ENCODE measurements around the gene ITGA5. TPM values are rescaled to one million over a fixed set of nuclear protein-coding genes. Genes with fewer than 3 reads are reported as not detected.

ITGA5 gene
- total RNA-seq, 1 donor from 2014 or later = 100 TPM

DNA sequence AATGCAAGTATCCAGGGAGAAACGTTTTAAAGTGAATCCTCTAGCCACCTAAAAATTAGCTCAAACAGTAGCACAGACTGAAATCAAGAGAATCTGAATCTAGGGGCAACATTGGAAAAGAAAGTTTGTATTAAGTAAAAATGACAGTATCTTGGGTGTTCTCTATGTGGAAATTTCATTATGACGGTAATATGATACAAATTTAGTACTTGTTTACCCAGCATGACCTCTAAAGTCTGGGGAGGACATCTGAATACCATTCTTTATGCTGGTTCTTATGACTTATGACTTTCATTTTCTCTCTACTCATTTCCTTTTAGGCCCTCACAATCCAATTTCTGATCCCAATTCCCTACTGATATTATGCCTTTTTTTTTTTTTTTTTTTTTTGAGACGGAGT lies 40.3 kb upstream of the ITGA5 start:
- no peak for DNase-seq (ENCODE audit: extremely low spot score, unreplicated experiment)
- Mint-ChIP-seq H3K9me3 (ENCODE audit: unreplicated experiment) (no peaks in the 10 kb centered on the region), H3K4me1 (ENCODE audit: unreplicated experiment) (peaks cover 5% of the 10 kb centered on the region), H3K27ac (ENCODE audit: unreplicated experiment) (no peak overlapping the region), H3K27me3 (ENCODE audit: unreplicated experiment) (peaks cover 78% of the 10 kb centered on the region), H3K4me3 (ENCODE audit: unreplicated experiment) (no peak overlapping the region), H3K36me3 (ENCODE audit: unreplicated experiment) (no peaks in the 10 kb centered on the region)
- TF ChIP-seq, protein P1, sequence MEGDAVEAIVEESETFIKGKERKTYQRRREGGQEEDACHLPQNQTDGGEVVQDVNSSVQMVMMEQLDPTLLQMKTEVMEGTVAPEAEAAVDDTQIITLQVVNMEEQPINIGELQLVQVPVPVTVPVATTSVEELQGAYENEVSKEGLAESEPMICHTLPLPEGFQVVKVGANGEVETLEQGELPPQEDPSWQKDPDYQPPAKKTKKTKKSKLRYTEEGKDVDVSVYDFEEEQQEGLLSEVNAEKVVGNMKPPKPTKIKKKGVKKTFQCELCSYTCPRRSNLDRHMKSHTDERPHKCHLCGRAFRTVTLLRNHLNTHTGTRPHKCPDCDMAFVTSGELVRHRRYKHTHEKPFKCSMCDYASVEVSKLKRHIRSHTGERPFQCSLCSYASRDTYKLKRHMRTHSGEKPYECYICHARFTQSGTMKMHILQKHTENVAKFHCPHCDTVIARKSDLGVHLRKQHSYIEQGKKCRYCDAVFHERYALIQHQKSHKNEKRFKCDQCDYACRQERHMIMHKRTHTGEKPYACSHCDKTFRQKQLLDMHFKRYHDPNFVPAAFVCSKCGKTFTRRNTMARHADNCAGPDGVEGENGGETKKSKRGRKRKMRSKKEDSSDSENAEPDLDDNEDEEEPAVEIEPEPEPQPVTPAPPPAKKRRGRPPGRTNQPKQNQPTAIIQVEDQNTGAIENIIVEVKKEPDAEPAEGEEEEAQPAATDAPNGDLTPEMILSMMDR (IDR thresholded peaks at IDR 0.05) = no peak

DNA sequence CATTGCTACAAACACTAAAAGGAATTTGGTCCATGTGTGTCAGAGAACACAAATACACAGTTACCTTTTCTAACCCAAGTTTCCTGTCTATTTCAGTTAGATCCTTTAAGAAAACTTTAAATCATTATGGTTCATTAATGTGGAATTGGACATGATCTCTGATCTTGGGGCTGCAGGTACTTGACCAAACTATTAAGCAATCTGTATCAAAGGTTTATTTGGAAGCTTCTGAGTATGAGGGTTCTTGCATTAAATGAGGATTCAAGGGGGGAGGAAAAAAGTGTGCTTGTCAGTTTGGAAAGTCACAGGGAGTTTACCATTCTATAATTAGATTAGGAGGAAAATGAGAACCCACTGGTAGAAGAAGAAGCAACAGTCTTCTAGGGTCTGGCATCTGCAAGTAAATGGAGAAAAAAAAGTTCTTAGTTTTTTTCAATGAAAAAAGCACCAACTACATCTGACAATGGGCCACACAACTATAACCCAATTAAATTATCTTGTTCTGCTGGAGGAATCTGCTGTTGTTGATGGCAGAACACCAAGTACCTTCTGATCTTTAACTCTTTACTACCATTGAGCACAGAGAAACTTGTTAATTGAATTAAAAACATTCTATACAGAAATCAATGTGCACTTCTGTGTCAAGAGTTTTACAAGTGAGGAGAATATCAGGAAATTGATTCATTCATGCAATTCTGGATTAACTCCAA lies 36.8 kb upstream of the ITGA5 start:
- Mint-ChIP-seq H3K27me3 (ENCODE audit: unreplicated experiment) (peaks cover 61% of the 10 kb centered on the region), H3K9me3 (ENCODE audit: unreplicated experiment) (no peaks in the 10 kb centered on the region), H3K36me3 (ENCODE audit: unreplicated experiment) (no peaks in the 10 kb centered on the region), H3K4me1 (ENCODE audit: unreplicated experiment) (peaks cover 5% of the 10 kb centered on the region), H3K4me3 (ENCODE audit: unreplicated experiment) (no peak overlapping the region), H3K27ac (ENCODE audit: unreplicated experiment) (no peak overlapping the region)
- TF ChIP-seq, protein P1 (IDR thresholded peaks at IDR 0.05) = no peak
- no peak for DNase-seq (ENCODE audit: extremely low spot score, unreplicated experiment)

DNA sequence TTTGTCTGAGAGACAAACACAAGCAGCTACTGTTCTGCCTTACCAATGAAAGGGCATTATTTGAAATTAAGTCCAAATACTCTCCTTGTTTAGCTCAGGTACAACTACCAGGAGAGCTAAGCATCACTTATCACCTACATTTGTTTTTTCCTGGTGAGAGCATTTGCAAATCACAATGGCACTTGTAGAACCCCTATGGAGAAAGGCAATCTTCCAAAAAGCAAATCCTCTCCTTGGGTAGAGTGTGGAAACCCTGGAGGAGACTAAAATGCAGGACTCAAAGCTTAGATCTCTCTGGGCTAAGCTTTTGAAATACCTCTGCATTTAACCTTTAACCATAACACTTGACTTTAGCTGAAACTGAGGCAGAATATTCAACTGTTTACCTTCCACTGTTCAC lies 33.6 kb upstream of the ITGA5 start:
- TF ChIP-seq, protein P1 (IDR thresholded peaks at IDR 0.05) = no peak
- H3K27me3 Mint-ChIP-seq (ENCODE audit: unreplicated experiment) = peaks cover 61% of the 10 kb centered on the region
- no peak overlapping the region for H3K4me3 Mint-ChIP-seq (ENCODE audit: unreplicated experiment)
- no peak overlapping the region for H3K27ac Mint-ChIP-seq (ENCODE audit: unreplicated experiment)
- no peaks in the 10 kb centered on the region for H3K4me1 Mint-ChIP-seq (ENCODE audit: unreplicated experiment)
- DNase-seq (ENCODE audit: extremely low spot score, unreplicated experiment) = no peak
- H3K9me3 Mint-ChIP-seq (ENCODE audit: unreplicated experiment) = no peaks in the 10 kb centered on the region
- no peaks in the 10 kb centered on the region for H3K36me3 Mint-ChIP-seq (ENCODE audit: unreplicated experiment)

DNA sequence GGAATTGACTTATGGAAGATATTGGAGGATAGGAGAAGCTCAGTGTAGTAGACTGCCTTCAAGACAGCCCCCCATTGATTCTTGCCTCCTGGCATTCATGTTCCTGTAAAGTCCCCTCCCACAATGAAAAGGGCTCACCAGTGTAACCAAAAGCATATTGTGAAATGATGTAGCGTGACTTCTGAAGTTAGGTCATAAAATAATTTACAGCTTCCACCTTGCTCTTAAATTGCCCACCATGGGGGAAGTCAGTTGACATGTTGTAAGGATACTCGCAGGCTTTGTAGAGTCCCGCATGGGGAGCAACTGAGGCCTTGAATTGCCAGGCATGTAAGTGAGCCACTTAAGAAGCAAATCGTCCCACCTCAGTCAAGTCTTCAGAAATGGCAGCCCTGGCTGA lies 29.3 kb upstream of the ITGA5 start:
- Mint-ChIP-seq H3K36me3 (ENCODE audit: unreplicated experiment) (no peaks in the 10 kb centered on the region), H3K4me1 (ENCODE audit: unreplicated experiment) (no peaks in the 10 kb centered on the region), H3K27me3 (ENCODE audit: unreplicated experiment) (peaks cover 54% of the 10 kb centered on the region), H3K4me3 (ENCODE audit: unreplicated experiment) (no peak overlapping the region), H3K27ac (ENCODE audit: unreplicated experiment) (no peak overlapping the region), H3K9me3 (ENCODE audit: unreplicated experiment) (no peaks in the 10 kb centered on the region)
- TF ChIP-seq, protein P1 (IDR thresholded peaks at IDR 0.05) = no peak
- no peak for DNase-seq (ENCODE audit: extremely low spot score, unreplicated experiment)

DNA sequence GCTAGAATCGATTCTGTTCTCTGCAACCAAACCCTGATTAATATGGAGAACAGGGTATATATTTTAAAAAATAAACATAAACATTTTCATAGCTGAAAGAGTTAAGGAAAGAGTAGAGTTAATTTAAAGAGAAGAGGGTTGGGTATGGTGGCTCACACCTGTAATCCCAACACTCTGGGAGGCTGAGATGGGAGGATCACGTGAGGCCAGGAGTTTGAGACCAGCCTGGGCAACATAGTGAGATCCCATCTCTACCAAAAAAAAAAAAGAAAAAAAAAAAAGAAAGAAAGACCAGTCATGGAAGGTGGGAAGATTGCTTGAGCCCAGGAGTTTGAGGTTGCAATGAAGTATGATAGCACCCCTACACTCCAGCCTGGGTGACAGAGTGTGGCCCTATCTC lies 28.9 kb upstream of the ITGA5 start:
- H3K9me3 Mint-ChIP-seq (ENCODE audit: unreplicated experiment) = no peaks in the 10 kb centered on the region
- no peak overlapping the region for H3K4me3 Mint-ChIP-seq (ENCODE audit: unreplicated experiment)
- H3K27me3 Mint-ChIP-seq (ENCODE audit: unreplicated experiment) = peaks cover 54% of the 10 kb centered on the region
- TF ChIP-seq, protein P1 (IDR thresholded peaks at IDR 0.05) = no peak
- H3K27ac Mint-ChIP-seq (ENCODE audit: unreplicated experiment) = no peak overlapping the region
- H3K36me3 Mint-ChIP-seq (ENCODE audit: unreplicated experiment) = no peaks in the 10 kb centered on the region
- no peak for DNase-seq (ENCODE audit: extremely low spot score, unreplicated experiment)
- H3K4me1 Mint-ChIP-seq (ENCODE audit: unreplicated experiment) = no peaks in the 10 kb centered on the region

All from osteocyte (in vitro differentiated cells).